ENCODE results near the gene ANKRD65.
"Not testable (repeated sequence)": the region's sequence is repeated elsewhere in the genome, so short reads cannot be mapped to it uniquely, and the experiment has no call there.

Gene ANKRD65

DNA sequence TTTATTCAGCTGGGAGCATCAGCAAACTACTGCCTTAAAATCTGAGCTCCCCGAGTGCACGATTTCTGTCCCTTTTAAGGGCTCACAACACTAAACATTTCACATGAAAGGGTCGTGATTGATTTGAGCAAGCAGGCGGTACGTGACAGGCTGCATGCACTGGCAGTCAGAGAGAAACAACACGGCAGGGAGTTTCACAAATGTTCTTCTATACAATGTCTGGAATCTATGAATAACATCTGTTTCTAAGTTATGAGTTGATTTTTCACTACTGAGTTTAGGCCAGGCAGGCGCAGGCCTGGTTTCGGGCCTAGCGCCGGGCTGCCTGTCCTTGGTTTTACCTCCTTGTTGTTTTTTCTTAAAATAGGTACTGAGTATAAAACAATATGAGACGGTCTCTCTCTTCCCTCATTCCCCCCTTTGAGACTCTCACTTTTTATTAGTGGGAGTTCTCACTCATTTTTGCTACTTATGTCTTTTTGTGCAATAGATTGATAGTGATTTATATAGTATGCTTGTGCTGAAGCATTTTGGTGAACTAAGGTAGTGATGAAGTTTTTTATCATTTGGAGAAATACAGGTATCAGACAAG lies 8.7 kb downstream of the ANKRD65 start:
- not testable (repeated sequence) for DNase-seq

DNA sequence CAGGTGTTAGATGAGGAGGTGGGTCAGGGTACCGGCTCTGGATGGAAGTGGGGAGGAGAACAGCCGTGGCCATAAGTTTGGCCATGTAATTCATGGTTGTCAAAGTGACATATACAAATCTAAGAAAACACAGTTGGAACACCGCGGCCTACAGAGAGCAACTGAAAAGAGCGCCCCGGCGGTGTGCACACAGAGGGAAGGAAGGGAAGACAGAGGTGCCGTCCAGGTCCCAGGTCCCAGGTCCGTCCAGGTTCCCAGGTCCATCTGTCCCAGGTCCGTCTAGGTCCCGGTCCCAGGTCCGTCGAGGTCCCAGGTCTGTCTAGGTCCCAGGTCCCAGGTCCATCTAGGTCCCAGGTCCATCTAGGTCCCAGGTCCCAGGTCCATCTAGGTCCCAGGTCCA lies 9.4 kb downstream of the ANKRD65 start:
- DNase-seq = no peak

- not testable (repeated sequence) for DNase-seq
Measured at GRCh38 chr1:1410238-1410637, 10.8 kb downstream of the ANKRD65 start.

GRCh38 chr1:1407636-1408318 lies 13.3 kb downstream of the ANKRD65 start:
- no peak for DNase-seq

- DNase-seq = peak; percentile 84
Measured at GRCh38 chr1:1406821-1407635, 14.0 kb downstream of the ANKRD65 start, which contains the start of gene MRPL20. Gene MRPL20 (minus strand): TSS chr1:1407293. CDS start chr1:1407217, 76 bp downstream.

DNA sequence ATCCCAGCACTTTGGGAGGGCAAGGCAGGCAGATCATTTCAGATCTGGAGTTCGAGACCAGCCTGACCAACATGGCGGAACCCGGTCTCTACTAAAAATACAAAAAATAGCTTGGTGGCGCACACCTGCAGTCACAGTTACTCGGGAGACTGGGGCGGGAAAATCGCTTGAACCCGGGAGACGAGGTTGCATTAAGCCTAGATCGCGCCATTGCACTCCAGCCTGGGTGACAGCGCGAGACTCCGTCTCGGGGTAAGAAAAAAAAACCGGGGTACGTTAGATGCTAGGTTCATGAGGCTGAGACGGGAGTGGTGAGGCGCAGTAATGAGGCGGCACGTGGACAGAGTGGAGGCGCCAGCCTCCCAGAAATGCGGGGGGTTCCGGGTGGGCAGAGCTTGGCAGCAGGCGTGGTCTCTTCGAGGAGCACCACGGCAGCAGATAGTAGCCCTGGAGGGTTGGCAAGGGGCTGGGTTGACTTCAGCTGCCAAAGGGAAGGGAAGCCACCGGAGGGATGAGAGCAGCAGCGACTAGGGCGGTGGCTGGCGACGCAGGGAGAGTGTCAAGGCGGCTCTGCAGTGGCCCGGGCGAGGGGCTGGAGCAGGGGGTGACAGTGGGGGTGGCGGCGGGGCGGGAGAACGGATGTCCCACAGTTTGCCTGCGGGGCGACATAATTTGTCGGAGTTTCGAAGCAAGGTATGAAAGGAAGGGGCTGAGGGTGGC lies 14.8 kb downstream of the ANKRD65 start:
- DNase-seq = no peak

GRCh38 chr1:1403653-1404052 lies 17.4 kb downstream of the ANKRD65 start:
- DNase-seq = no peak

- not testable (repeated sequence) for DNase-seq
Measured at GRCh38 chr1:1402901-1403392, 18.1 kb downstream of the ANKRD65 start.

DNA sequence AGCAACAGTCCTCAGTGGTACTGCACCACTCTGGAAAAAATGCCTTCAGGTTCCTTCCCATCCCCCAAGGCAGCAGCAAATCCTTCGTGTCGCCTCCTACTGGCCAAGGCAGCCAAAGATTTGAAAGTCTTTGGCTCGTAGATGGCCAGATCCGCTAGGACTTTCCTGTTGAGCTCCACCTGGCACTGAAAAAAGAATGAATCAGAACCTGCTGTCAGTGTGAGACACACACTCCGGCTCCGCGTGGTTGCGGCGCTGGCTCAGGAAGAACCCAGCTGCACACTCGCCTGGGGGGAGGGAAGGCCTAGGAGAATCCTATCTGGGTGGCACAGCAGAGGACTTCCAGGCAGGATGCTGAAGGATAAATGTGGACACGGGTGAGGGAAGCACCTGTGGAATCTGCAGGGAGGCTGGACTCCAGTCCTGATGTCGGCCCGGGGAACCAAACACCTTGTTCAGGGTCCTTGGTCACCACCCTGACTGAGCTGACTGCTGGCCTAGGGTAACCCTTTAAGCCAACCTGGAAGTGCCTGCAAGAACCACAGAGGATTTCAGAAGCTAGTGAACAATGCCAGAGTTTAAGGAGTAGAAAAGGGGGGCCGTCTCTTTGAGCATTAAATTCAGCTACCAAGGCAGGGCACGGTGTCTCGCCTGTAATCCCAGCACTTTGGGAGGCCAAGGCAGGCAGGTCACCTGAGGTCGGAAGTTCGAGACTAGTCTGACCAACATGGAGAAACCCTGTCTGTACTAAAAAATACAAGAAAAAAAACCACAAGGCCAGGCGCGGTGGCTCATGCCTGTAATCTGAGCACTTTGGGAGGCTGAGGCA lies 18.8 kb downstream of the ANKRD65 start:
- DNase-seq = peak; percentile 18

GRCh38 chr1:1401457-1402010 lies 19.5 kb downstream of the ANKRD65 start:
- DNase-seq = no peak

DNA sequence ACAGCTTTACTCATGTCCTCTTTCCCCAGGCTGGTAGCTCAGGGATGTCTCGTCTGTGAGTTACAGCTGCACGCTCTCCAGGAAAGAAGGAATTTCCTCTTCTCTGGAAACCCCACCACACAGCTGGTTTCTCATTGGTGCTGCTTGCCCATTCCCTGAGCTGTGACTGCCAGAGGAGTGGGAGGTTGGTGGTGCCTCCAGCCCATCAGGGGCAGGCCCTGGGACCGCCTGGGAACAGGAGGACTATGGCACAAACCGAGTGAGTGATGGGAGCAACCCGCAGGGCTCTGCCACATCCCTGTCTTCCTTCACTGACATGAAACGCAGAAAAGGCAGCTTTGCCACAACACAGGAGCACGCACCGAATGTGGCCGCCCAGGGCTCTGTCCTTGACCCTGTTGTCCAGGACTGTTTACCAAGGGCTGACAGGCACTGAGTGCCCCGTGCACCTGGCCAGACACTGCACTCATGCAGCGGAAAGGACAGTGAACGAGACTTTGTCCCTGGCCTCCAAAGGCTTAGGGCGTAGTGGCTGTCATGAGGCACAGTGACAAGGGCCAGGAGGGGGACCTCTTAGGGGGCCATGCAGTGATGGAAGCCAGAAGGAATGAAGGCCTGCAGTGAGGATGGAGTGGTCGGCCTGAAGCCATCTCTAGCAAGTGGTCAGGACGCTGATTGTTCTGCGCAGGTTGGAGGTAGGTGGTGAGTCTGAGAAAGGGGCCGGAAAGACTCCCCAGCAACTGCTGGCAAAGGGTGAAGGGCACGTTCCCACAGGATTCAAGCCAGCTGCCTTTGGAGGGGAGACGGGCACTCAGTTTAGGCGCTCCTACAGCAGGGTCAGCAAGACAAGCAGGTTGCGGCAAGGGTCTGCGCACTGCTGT lies 20.3 kb downstream of the ANKRD65 start:
- no peak for DNase-seq

- DNase-seq = no peak
Measured at GRCh38 chr1:1399872-1400575, 21.1 kb downstream of the ANKRD65 start.

DNA sequence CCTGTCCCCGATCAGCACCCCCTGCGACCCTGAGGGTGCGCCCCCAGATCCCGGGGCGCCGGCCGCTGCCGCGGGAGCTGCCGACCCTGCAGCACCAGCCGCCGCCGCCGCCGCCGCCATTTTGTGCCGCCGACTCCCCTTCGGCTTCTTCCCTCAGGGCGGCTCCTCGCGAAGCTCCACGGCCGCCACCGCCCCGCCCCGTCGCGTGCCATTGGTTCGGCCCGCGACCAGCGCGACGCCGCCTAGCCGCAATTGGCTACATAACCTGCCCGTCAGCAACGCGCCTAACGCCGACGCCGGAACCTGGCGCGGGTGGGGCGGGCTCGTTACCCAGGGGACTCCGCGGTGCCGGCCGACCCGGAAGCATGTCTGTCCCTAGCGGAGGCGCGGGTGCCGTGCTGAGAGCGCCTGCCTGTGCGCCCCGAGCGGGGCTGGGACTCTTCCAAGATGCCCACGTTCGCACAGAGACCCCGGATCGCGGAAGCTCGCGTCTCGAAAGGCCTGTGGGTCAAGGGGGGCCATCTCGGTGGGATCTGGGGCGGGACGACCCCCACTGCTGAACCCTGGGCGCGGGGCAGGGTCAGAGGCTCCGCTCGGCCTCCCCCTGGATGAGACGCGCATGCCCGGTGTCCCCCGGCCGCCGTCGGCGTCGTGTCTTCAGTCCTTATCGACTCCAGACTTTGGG lies 21.7 kb downstream of the ANKRD65 start, which contains the start of gene CCNL2:
CCNL2 (minus strand) TSS at position 149 of the 685 bp plus-strand sequence; CDS start at position 120, 29 bp downstream.
- peak; percentile 94 for DNase-seq

DNA sequence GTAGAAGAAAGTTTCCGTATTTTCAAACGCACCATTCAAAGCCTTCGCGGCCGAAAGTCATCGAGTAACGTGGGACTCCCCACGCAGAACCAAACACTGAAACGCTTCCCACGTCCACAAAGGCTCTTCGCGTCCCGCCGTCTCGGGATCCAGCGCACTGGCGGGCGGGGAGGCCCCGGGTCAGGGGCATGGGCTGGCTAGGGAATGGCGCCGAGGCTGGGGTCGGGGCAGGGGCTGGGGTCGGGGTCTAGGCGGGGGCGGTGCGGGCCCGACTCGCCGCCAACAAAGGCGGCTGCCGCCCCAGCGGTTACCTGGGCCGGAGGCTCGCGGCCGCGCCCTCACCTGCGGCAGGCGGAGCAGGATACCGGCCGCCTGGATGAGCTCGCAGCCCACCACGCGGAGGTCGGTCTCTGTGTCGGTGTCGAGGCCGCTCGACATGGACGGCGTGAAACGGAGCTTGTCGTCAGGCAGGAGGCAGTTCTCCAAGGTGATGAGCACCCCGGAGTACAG lies 22.3 kb downstream of the ANKRD65 start:
- DNase-seq = no peak

DNA sequence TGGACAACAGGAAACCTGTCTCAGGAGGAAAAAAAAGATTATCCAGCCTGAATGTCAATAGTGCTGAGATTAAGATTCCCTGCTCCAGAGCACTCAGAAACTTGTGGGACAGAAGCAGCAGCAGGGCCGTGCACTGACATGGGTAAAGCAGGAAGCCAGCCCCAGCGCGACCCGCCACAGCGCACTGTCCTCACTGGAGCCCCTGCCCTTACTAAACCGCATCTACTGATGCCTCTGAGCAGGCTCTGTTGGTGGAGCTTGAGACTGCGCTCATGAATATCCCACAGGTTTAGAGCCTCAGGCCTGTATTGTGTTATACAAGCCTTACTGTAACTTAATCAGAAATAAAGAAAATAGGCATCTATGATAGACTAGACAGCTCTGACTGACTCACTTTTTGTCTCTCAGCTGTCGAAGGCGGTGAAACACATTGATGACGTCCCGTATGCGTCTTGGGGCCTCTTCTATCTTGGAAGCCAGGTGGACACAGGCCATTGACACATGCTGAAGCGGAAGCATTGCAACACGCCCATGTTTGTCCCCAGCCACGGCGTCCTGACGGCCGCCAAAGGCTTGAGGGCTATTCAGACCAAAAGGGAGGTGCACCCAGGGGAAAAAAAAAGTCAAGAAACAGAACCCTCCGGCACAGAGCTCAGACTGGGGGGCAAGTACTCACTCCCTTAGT lies 23.1 kb downstream of the ANKRD65 start:
- DNase-seq = no peak

DNA sequence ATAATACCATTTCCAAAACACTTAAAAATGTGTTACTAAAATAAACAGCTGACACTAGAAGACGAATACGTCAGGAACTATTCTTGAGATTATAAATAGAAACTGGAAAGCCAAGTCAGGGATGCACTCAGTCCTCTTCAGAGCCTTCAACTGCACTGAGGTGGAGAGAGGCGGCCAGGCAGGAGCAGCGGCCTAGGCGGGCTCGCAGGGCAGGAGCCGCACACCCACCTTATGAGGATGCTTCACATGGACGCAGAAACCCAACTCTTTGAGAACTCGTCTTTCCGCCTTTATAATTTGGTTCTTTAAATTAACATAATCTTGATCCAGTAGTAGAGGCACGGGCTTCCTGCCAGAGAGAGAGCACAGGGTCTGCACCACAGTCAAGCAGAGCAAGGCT lies 25.9 kb downstream of the ANKRD65 start:
- no peak for DNase-seq

GRCh38 chr1:1394116-1394515 lies 27.0 kb downstream of the ANKRD65 start:
- DNase-seq = no peak

GRCh38 chr1:1393428-1393827 lies 27.6 kb downstream of the ANKRD65 start:
- no peak for DNase-seq

Data from NCI-H146 (cell line).